Measurements from ENCODE around the gene ADCY4. TPM values are rescaled to one million over a fixed set of nuclear protein-coding genes. Genes with fewer than 3 reads are reported as not detected.

ADCY4 gene
- total RNA-seq, 1 experiment from 2014 or later, result 0.86 TPM

- no peaks in the 10 kb centered on the region for H3K36me3 ChIP-seq (ENCODE audit: control insufficient read depth in 1 of 2, insufficient read depth in 2 of 2, low read length in 2 of 2)
- H3K4me3 ChIP-seq (replicated peaks in 1 of 2; ENCODE audit: low read depth in 1 of 2, low read length in 2 of 2), result no peak overlapping the region
- DNase-seq (ENCODE audit: low read depth, low spot score), result no peak
- no peaks in the 10 kb centered on the region for H3K9me3 ChIP-seq (ENCODE audit: control insufficient read depth in 1 of 2, insufficient read depth in 1 of 2, low read depth in 1 of 2, low read length in 2 of 2)
- no peak overlapping the region for H3K9ac ChIP-seq (ENCODE audit: low read length)
- RAD21 ChIA-PET (ENCODE audit: low non-redundant PET in 1 of 2, low total read pairs in 2 of 2, uncharacterized antibody in 2 of 2, unreplicated experiment in 2 of 2), result no interaction called here
- no peak overlapping the region for H3K4me2 ChIP-seq (ENCODE audit: low read length)
- BruUV-seq (replicated peaks), result no TSS peak
- TF ChIP-seq SRF (IDR thresholded peaks at IDR 0.05; ENCODE audit: low read depth), result no peak
- TF ChIP-seq JUND (IDR thresholded peaks at IDR 0.05), result no peak
- no peak for TF ChIP-seq POLR2A (IDR thresholded peaks at IDR 0.05; ENCODE audit: borderline replicate concordance, extremely low read depth, insufficient read depth, insufficient read length)
- TF ChIP-seq, protein P1, sequence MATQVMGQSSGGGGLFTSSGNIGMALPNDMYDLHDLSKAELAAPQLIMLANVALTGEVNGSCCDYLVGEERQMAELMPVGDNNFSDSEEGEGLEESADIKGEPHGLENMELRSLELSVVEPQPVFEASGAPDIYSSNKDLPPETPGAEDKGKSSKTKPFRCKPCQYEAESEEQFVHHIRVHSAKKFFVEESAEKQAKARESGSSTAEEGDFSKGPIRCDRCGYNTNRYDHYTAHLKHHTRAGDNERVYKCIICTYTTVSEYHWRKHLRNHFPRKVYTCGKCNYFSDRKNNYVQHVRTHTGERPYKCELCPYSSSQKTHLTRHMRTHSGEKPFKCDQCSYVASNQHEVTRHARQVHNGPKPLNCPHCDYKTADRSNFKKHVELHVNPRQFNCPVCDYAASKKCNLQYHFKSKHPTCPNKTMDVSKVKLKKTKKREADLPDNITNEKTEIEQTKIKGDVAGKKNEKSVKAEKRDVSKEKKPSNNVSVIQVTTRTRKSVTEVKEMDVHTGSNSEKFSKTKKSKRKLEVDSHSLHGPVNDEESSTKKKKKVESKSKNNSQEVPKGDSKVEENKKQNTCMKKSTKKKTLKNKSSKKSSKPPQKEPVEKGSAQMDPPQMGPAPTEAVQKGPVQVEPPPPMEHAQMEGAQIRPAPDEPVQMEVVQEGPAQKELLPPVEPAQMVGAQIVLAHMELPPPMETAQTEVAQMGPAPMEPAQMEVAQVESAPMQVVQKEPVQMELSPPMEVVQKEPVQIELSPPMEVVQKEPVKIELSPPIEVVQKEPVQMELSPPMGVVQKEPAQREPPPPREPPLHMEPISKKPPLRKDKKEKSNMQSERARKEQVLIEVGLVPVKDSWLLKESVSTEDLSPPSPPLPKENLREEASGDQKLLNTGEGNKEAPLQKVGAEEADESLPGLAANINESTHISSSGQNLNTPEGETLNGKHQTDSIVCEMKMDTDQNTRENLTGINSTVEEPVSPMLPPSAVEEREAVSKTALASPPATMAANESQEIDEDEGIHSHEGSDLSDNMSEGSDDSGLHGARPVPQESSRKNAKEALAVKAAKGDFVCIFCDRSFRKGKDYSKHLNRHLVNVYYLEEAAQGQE (IDR thresholded peaks at IDR 0.05; ENCODE audit: low read depth), result no peak
- no peak for TF ChIP-seq POLR2AphosphoS5 (IDR thresholded peaks at IDR 0.05; ENCODE audit: low read depth, low read length)
- TF ChIP-seq TCF7L2 (IDR thresholded peaks at IDR 0.05; ENCODE audit: borderline replicate concordance, extremely low read depth, insufficient read depth, insufficient read length), result no peak
- no peak for TF ChIP-seq ZBTB33 (IDR thresholded peaks at IDR 0.05; ENCODE audit: extremely low read depth, insufficient replicate concordance, low read length)
- TF ChIP-seq MAX (IDR thresholded peaks at IDR 0.05), result no peak
- TF ChIP-seq SP1 (IDR thresholded peaks at IDR 0.05; ENCODE audit: low read depth), result no peak
- no peak for TF ChIP-seq FOSL1 (IDR thresholded peaks at IDR 0.05; ENCODE audit: low read depth)
- TF ChIP-seq, protein P2, sequence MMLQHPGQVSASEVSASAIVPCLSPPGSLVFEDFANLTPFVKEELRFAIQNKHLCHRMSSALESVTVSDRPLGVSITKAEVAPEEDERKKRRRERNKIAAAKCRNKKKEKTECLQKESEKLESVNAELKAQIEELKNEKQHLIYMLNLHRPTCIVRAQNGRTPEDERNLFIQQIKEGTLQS (IDR thresholded peaks at IDR 0.05), result no peak
- no peak for TF ChIP-seq EGR1 (IDR thresholded peaks at IDR 0.05; ENCODE audit: low read depth)
- no peak for TF ChIP-seq SIN3A (IDR thresholded peaks at IDR 0.05; ENCODE audit: low read depth)
- no peak for TF ChIP-seq CBX3 (IDR thresholded peaks at IDR 0.05; ENCODE audit: low read depth)
- no peak for TF ChIP-seq YY1 (IDR thresholded peaks at IDR 0.05; ENCODE audit: extremely low read depth, insufficient replicate concordance, low read depth, low read length)
- CTCF ChIA-PET, result interaction anchor here (1.2 kb wide), 1 partner anchor 94 kb away, joined by 6 read pairs; no protein-coding TSS in a partner anchor
- no peaks in the 10 kb centered on the region for H3K9me2 ChIP-seq (ENCODE audit: insufficient read depth)
- intact Hi-C loops (cut with micrococcal nuclease), result no loop called here
- no peak for ATAC-seq
- no peak overlapping the region for H3K27ac ChIP-seq (ENCODE audit: low read depth, low read length)
- H3K4me1 ChIP-seq (ENCODE audit: control insufficient read depth in 1 of 2, insufficient read depth in 2 of 2, low read length in 2 of 2), result peaks cover 4 to 12% of the 10 kb centered on the region in 2 experiments
- no peaks in the 10 kb centered on the region for H3K79me2 ChIP-seq (ENCODE audit: insufficient read depth, low read length)
- POLR2A ChIA-PET, result no interaction called here
- no peaks in the 10 kb centered on the region for H4K20me1 ChIP-seq (ENCODE audit: insufficient read depth)
- H2AFZ ChIP-seq (ENCODE audit: low read depth, low read length, poor library complexity, severe bottlenecking), result no peak overlapping the region
- no peaks in the 10 kb centered on the region for H3K27me3 ChIP-seq (ENCODE audit: insufficient read depth, low read length)
Observed at GRCh38 chr14:24337824-24338175, 2.9 kb upstream of the ADCY4 start.
